Stimulated activated CD8-positive, alpha-beta memory T cell treated with anti-CD3 and anti-CD28 coated beads, Interleukin-15, amount 100 ng/mL, for 4 hours (primary cell): ENCODE results near the gene NAA20.

Experiments
- DNase-seq, 2 donors: peaks; one replicate each; pipeline ENCODE4 v3.0.0-alpha.2; 2020; ENCODE audit warnings: low read depth in 2 of 2

The NAA20 gene, protein sequence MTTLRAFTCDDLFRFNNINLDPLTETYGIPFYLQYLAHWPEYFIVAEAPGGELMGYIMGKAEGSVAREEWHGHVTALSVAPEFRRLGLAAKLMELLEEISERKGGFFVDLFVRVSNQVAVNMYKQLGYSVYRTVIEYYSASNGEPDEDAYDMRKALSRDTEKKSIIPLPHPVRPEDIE

GRCh38 chr20:20017001-20017843 lies at the start of gene NAA20:
NAA20 (plus strand) TSS chr20:20017362; CDS start chr20:20017397, 35 bp downstream.
- DNase-seq = peak; percentile 78 to 81

DNA sequence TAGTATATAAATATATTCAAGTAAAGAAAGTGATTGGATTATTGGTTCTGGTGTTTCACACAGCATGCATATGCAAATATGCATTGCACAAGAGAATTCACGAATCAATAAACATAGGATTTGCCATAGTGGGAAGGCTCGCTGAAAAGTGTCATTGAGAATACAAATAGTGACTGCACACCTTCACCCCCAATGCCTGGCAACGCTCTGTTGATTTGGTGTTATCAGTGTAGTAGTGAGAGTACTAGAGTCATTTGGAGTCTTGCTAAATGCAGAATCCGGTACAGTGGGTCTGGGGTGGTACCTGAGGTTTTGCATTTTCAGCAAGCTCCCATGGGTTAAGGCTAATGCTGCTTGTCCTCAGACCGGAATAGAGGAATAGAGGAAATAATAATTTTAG lies 49.7 kb upstream of the NAA20 start:
- DNase-seq = no peak

GRCh38 chr20:19968028-19968427 lies 49.1 kb upstream of the NAA20 start:
- DNase-seq = no peak

DNA sequence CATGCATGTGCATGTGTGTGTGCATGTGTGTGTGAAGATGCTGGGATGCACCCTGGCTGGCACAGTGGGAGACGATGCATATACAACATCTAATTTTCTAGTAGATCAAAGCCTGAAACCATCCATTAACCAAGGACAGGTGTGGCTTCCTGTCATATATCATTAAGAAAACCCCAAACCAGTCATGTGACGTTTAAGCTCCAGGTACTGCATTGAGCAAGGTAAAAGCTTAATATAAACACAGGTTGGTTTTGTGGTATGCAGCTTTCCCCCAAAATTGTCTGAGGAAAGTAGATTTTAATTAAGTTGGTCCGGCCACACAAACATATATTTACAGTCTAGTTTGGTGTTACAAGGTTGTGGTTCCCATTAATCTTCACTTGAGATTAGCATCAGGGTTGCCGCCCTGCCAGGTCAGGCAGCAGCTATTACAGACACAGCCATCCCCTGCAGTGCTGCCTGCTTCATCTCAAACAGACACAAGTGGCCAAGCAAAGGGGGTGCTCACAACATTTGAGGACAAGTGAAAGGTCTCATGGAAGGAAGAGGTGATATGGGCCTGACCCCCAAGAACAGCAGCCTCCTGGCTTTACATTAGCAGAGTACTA lies 48.6 kb upstream of the NAA20 start:
- DNase-seq = no peak

GRCh38 chr20:19969106-19969505 lies 48.1 kb upstream of the NAA20 start:
- DNase-seq = no peak

- no peak for DNase-seq
These were observed 47.5 kb upstream of the NAA20 start for GRCh38 chr20:19969507-19970255.

GRCh38 chr20:19970256-19970765 lies 46.9 kb upstream of the NAA20 start:
- DNase-seq = no peak

DNA sequence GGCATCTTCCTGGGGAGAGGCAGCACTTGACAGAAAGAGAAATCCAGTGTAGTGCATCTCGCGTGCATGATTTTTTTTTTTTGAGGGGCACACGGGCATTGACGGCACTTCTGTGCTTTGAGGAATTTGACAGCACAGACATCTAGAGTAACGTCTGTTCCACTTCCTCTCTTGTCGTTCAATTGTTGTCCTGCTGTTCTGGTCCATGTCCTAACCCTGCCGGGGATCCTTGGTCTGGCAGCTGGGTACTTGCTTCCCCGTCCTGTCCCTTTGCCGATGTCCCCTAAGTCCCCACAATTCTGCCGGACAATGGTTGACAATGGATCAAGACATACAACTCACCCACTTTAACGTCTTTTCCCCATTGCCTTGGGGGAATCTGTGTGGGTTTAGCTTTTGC lies 46.0 kb upstream of the NAA20 start:
- no peak for DNase-seq

GRCh38 chr20:19973961-19974629 lies 43.1 kb upstream of the NAA20 start:
- no peak for DNase-seq

- no peak for DNase-seq
These were observed 42.3 kb upstream of the NAA20 start for GRCh38 chr20:19974630-19975435.

DNA sequence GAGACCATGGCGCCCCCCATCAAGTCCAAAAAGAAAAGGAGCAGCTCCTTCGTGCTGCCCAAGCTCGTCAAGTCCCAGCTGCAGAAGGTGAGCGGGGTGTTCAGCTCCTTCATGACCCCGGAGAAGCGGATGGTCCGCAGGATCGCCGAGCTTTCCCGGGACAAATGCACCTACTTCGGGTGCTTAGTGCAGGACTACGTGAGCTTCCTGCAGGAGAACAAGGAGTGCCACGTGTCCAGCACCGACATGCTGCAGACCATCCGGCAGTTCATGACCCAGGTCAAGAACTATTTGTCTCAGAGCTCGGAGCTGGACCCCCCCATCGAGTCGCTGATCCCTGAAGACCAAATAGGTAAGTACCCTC lies 41.7 kb upstream of the NAA20 start:
- no peak for DNase-seq

DNA sequence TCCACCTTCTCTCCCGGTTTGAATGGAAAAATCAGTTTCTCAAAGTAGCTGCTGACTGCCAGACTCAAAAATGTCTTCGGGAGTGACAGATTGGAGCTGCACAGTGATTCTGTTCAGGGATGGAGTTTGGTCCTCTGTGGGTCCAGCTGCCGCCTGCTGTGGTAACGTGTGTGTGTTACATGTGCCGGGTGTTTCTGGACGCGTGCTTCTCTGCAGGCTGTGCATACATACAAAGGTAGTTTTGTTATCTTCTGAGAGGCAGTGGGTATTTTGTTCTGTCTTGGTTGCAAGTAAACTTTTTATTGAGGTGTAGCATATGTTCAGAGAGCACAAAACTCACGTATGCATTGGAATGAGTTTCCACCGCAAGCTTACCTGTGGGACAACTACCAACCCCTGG lies 41.3 kb upstream of the NAA20 start:
- no peak for DNase-seq

DNA sequence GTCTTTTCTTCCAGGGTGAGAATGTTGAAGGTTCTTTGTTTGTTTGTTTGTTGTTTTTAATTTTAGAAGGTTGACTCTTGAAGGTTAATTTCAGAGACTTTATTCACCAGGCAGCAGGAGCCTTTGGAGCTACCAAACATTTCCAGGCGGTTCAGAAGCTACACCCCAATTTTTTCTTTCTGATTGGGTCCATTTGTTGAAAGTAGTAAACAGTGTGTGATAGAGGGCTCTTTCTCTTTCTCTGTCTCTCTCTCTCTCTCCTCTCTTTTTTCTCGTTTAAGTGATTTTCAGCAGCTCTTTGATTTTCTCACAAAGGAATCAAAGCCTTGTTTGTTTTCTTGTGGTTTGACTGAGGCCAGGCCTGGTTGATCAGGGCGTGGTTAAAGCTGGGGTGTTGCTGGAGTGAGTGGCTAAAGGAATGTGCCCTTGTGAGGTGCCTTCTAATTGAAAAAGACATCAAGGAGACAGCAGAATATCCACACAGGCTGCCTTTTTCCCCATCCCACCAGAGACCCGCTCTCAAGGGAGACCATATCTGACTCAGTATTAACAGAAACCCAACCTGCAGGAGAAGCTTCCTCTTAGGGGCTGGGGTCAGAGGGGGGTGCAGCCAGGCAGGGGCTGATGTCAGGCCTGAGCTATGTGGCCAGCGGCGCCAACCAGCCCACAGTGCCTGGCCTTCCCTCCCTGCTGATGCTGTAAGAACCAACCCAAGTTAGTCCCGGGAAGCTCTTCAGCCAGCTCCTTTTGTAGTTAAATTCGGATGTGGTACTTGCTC lies 40.4 kb upstream of the NAA20 start:
- DNase-seq = no peak

DNA sequence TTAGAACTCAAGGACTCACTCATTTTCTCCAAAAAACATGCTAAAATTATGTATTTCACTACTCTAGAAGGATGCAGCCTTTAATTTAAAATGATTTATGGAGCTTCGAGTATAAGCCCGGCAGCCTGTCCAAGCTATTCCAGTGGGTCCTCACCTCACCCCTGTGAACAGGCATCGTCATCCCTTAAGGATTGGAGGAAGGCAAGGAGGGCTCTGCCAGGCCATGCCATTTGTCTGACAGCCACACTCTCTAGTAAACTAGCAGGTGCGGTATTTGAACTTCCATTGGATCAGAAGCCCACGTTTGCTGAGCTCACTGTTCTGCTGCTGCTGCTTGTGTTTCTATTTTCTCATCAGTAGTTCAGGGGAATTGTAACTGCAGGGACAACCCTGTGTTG lies 39.8 kb upstream of the NAA20 start:
- no peak for DNase-seq

- no peak for DNase-seq
These were observed 38.5 kb upstream of the NAA20 start for GRCh38 chr20:19978511-19979210.

- DNase-seq = no peak
These were observed 36.1 kb upstream of the NAA20 start for GRCh38 chr20:19981031-19981451.

DNA sequence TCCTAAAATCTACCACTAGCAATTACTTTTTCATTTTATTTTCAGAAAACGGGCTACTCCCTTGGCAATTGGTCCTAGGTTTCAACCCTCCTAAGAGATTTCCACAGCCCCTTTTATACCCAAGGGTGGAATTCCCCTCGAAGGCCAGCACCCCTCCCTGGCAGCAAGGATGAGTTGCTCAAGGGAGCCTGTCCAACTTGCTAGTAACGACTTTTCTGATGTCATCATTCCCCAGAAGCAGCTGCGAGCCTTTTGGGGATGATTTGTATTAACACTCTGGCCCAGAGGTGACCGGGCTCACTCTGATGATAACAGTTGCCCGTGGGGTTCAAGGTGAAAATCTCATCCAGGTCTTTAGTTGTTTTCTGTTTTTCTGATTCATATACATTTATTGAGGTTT lies 30.7 kb upstream of the NAA20 start:
- no peak for DNase-seq

- no peak for DNase-seq
These were observed 30.1 kb upstream of the NAA20 start for GRCh38 chr20:19987046-19987445.

- no peak for DNase-seq
These were observed 26.3 kb upstream of the NAA20 start for GRCh38 chr20:19990850-19991249.
